HG03139 (cell line): ENCODE measurements around the gene RSPH3.
"Not testable (repeated sequence)": the region's sequence is repeated elsewhere in the genome, so short reads cannot be mapped to it uniquely, and the experiment has no call there.

Experiments
- ATAC-seq: cut with Tn5 transposase; IDR thresholded peaks from one replicate; pipeline ENCODE4 v1.9.1; 2021; ENCODE audit not compliant: unreplicated experiment

The RSPH3 gene, protein sequence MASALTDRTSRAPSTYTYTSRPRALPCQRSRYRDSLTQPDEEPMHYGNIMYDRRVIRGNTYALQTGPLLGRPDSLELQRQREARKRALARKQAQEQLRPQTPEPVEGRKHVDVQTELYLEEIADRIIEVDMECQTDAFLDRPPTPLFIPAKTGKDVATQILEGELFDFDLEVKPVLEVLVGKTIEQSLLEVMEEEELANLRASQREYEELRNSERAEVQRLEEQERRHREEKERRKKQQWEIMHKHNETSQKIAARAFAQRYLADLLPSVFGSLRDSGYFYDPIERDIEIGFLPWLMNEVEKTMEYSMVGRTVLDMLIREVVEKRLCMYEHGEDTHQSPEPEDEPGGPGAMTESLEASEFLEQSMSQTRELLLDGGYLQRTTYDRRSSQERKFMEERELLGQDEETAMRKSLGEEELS

DNA sequence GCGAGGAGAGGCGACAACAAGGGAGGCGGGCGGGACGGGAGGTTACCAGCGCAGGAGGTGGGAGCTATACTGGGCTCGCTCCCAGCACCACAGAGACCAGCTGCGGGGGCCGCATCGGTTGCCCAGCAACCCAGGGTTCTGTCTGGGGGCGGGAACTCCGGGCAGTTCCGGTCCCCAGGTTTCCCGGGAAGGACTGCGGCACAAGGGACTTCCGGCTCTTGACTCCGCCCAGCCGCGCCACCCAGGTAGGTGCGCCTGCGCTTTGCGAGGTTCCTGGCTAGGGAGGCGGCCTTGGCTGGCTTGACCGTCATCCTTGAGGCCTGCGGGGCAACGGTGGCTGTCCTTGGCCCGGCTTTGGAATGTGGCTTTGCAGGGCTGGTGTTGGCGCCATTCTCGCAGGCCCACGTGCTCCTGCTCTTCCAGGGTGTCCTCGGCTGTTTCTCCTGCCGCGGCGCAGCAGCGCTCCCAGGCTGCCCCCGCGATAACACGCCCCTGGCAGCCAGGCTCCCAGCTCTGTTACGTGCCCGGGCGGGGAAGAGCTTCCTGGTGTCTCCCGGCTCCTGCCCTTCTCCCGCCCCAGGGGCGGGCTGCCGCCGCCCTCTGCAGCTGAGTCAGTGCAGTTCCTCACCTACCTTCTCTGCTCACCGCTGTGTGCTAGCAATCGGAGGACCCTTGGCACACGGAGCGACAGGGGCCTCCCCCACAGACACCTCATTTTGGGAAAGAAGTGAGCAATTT, at the start of gene RSPH3:
RSPH3 (minus strand) TSS at position 537 of the 738 bp plus-strand sequence. CDS start 652 bp downstream, outside the sequence.
- peak; percentile 93 for ATAC-seq

DNA sequence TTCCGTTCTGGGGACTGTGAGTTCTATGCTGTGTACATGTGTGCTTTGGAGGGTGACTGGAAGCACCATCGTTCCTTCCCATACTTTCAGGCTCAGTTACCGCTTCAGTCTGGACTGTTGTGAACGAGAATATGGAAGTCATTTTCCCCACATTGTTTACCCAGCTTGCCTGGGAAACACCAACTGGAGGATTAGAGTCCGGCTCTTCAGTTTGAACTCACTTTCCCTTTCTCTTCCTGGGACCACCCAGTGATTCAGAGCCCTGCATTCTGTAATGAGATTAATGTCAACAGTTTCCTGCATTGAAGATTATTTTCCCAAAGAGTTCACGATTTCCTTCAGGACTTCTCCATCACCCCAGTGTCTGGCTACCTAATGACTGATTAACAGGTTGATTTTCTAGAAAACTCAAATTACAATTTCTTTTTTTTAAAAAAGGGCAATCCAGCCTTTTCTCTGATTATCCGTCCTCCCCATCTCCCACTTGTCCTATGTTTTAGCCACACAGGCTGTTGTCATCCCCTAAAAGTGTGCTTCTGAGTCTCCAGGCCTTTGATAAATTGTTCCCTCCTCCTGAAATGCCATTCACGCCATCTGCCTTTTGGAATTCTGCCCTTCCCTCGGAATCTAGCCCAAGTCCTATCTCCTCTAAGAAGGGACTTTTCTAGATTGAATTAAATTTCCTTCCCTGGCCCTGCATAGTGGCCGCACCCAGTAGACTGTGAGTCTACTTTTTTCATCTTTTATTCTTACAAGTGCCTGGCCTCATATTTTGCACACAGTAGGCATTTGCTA, 48.1 kb upstream of the RSPH3 start:
- no peak for ATAC-seq

DNA sequence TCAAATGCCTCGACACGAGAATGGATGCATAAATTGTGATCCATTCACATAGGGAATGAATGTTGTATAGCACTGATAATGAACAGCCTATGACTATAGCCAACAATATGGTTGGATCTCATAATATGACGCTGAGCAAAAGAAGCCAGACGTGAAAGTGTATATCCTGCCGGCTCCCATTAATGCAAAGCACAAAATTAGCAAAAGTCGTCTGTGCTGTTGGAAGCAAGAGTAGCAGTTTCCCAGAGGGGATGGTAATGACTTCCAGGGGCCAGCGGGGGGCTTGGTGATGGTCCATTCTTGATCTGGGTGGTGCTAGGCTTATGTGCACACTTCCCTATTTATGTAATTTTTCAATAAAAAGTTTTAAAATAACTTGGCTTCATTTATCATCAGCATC, 45.8 kb upstream of the RSPH3 start:
- no peak for ATAC-seq

DNA sequence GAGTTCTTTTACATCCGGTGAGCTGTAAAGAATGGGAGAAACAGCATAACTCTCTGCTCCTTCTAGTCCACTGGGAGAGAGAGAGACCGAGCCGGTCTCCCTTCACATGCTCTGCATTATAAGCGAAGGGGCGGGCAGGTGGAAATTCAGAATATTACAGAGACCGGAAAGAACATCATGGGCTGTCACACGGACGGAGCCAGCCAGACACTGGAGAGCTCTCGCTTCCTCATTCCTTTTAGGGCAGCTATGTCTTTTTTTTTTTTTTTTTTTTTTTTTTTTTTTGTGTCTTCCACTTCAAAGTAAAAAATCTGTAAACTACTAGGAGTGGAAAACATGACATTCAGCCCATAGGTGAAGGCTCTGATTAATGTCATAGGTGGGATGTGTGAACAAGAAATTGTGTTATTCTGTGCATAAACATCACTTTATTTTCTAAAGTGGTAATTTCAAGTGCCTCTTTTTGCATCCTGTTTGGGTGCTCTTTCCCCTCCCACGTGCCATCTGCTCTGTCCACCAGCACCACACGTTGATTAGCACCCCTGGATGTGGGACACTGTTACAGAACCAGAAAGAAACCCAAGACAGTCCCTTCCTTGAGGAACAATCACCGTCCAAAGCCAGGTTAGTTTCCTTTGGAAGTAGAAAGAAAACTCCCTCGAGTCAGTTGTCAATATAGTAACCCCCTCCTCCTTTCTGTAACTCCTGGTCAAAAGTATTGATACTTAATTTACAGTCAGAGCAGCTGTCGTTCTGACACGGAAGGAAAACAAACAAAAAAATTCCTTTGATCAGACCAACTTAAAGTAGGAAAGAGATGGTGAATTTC, 45.1 kb upstream of the RSPH3 start, which contains the start of gene TAGAP:
TAGAP (minus strand) TSS at position 93 of the 829 bp plus-strand sequence. CDS start 845 bp downstream, outside the sequence.
- peak; percentile 76 for ATAC-seq

DNA sequence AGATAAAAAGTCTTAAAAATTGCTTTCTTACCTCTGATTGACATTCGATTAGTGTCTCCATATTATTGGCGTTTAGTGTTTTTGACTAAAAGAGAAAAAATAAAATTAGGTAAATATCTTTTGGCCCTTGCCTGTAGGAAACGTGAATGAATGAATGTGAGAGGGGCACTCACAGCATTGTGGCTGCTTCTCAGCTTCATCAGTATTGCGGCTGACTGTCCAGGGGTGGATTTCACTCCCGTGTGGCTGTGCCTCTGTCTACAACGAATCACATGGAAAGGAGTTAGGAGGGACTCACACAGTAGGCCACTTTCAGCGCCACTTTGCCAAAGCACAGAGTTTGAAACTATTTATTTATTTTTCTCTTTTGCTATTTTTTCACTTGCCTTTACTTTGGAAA, 43.9 kb upstream of the RSPH3 start:
- ATAC-seq: no peak

DNA sequence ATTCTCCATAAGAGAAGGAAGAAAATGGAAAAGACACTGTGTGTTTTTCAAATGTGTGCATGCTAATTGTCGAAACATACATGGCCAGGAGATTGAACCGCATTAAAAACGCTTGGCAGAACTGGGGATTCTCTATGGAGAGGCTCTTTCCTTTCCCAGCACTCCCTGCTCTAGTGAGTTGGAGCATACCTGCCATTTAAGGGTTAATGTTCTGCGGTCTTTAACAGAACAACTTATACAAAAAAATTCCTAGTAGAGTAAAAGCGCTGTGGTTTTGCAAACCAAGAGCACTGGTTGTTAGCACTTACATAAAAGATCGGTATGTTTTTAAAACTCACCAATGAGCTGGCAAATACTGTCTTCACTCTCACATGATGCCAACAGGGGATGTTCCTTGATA, 43.2 kb upstream of the RSPH3 start:
- ATAC-seq: no peak

DNA sequence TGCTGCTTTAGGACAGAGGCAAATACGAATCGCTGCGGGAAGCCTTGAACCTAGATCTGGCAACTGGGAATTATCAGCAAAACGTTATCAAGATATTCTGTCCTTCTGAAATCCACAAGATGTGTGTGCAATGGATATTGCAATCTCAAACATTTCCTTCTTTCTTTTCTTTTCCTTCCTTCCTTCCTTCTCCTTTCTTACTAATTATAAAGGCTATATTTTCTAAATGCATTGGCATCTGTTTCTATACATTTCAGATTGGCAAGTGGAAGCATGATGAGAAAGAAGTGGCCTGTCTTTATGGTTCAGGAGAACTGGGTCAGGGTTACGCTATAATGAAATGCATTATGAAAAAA, 42.8 kb upstream of the RSPH3 start:
- ATAC-seq: no peak

DNA sequence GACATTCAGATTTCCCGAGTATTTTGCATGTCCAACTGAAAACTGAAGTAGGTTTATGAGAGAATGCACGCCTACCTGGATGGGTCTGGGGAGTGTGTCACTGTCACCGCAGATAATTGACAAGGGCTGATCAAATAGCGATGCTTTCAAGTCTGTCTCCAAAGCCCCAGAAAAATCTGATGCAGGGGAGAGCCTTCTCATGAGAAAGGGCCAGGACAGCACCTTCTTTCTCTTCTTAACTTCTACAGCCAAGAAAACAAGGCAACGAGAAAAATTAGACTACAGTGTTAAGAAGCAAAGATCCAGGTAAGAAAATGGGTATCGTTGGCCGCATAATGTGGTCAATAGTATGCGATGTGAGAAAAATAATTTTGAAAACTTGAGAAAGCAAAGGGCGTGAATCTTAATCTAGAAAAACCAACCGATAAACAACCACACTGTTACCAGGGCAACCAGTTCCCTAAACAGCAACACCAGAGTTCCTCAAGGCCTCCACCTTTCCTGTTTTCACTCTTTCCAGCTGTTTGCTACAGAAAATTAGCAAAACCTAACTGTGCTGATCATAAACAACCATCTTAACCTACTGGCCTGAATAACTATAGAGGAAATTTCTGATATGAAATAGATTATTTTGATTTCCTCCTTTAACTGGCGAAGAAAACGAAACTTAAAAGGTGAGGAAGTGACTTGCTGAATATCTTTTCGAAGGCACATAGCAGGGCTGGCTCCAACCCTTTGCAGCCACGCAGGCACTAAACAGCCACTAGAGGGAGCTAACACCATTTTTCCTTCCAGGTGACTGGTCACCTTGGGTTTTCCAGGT, 42.2 kb upstream of the RSPH3 start:
- ATAC-seq: peak; percentile 44

DNA sequence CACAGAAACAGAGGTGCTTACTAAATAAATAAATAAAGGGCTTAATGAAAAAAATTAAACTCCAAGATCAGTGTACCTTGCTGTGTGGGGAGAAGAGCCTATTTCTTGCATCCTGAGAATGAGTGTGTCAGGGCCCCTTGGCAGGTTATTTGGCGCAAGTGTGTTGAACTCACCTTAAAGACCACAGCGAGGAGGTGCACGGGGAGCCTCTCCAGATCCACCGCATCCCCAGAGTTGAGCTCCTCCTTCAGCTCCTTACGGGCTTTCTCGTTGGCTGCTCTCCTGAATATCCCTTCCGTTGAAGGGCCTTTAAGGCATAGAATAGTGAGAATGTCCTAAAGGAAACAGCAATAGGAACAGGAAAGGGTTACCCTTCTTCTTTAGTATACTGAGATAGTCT, 41.2 kb upstream of the RSPH3 start:
- ATAC-seq: no peak

DNA sequence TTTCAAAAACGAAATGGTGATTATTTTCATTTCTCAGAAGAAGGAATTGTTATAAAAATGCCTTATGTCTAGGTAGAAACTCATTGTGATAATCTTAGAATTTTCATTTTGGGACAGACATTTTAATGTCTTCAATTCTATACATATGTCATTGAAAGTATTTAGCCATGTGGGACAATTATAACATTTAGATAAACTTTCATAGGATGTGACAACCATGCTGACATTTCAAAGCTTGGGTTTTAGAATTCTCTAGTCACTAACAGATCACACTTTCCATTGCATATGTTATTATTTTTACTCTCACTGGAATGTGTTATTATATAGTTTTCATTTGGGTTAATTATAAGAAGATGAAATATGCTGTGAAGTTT, 39.9 kb upstream of the RSPH3 start:
- no peak for ATAC-seq

DNA sequence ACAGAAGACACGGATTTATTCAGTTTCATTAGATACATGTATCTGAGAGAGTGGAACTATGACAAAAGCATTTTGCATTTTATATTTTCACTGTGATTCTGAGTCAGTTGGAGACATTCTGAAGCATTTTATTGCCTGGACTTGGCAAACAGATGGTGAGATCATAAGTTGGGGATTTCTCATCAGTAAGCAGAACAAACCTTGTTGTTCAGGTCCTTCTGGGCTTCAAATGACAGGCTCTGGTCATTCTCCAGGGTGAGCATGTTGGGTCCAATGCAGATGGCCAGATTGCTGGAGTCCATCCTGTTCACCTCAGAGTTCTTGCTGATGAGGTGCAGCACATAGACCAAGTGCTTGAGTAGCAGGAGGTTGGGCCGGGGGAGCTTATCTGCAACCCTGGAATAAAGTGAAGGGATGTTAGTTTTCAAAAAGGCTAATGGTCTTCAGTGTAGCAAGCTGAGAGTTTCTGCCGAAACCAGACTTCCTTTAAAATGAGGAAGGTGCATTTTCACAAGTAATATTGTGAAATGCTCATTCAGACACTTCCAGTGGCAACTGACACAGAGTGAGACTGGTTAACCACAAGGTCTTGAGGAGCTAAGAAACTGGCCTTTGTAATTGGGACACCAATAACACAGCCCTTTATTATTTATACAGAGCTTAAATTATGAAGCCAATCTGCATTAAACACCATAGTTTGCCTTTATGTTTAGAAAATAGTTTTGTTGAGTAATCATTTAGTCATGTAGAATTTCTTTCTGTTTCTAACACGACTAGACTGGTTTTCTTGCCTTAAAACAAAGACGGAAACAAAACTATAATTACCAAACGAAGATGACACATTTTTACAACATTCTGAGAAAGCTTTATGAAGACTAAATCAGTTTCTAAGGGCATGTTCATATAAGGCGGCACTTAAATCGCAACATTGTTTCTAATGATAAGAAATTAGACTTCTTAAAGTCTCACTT, 39.2 kb upstream of the RSPH3 start:
- ATAC-seq: peak; percentile 71

DNA sequence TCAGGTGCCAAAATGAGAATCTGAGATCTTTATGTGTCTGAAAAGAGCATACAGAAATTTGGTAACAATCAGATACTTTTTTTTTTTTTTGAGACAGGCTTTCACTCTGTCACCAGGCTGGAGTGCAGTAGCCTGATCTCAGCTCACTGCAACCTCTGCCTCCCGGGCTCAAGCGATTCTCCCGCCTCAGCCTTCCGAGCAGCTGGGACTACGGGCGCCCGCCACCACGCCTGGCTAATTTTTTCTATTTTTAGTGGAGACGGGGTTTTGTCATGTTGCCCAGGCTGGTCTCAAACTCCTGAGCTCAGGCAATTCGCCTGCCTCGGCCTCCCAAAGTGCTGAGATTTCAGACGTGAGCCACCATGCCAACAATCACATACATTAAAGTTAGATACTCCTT, 38.3 kb upstream of the RSPH3 start:
- ATAC-seq: not testable (repeated sequence)

DNA sequence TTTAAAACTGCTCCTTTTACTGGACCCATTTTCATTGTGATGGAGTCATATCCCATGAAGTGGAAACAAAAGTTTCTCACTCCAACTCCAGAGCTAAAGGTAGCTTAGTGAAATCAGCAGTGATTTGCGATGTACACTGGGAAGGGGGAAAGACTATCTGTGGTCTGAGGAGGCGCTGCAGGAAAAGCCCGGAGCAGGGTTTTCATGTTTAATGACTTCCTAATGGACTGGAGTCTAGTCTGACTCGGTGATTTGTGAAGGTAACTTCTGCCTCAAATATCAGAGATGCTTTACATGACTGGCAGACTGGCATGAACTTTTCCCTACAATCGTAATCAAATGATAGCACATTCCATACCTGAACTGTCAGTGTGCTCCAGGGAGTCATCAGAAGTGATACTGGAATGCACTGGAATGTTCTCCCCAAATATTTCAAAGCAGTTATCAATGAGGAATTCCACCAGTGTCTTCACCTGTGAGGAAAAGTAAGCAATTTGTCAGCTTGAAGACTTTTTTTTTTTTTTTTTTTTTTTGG, 37.8 kb upstream of the RSPH3 start:
- ATAC-seq: no peak

DNA sequence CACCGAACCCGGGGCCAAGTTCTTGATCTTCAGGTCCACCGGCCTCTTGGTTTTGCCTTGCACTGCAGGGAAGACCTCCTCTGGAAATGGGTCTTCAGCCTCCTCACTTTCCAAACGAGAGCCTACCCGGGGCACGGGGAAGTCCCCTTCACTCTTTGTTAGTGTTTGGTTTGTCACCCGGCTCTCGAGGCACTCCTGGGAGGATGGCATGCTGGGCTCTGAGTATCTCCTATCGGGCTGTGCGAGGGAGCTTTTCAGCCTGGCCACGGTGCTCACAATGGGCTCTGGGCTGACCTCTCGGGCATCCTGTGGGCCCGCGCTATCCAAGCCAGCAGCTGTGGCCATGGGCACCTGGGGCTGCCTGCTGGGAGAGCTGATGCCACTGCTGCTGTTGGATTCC, 36.7 kb upstream of the RSPH3 start:
- ATAC-seq: no peak

DNA sequence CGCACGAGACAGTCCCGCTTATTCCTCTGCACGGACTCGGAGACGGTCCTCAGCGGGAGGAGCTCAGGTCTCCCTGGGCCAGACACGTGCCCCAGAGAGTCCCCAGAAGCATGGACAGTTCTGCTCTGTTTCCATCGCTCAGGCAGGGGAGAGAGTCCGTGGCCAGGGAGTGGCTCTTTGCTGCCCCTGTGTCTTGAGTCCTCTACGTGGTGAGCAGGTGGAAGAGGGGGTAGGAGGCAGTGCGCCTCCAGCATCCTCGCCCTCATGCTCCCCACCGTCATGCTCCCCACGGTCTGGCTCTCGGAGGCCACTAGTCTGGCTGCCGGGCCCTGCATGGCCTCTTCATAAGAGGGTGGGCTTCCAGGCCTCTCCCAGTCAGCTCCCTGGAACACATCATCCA, 35.9 kb upstream of the RSPH3 start:
- no peak for ATAC-seq

DNA sequence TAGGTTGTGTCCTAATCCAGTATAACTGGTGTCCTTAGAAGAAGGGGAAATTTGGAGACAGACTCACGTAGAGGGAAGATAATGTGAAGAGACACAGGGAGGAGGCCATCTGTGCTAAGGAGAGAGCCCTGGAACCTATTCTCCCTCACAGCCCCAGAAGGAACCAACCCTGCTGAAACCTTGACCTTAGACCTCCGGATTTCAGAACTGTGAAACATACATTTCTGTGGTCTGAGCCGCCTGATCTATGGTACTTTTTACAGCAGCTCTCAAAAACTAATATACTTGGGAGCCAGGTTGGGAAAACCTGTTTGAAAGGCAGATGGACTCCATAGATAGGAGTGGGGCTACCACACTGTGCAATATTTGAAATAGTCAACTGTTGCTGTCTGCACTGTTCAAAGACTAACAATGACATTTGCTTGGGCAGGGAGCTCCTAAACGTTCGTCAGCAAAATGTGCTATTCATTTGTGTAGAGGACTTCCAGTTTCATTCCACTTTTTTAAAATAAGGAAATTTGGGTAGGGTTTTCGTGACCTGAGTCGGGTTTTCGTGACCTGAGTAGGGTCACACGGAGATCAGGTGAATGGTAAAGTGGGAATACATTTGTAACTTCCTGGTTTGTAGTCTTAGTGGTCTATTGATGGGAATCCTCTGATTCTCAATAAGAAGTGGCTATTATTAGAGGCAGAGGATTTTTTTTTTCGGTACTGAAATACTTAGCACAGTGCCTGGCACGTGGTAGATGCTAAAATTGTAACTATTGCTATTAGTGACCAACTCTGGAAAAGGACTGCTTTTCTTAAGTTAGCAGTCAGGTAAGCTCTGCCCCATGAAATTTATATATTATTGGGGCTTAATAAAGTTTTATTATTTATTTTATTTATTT, 33.4 kb upstream of the RSPH3 start:
- no peak for ATAC-seq

DNA sequence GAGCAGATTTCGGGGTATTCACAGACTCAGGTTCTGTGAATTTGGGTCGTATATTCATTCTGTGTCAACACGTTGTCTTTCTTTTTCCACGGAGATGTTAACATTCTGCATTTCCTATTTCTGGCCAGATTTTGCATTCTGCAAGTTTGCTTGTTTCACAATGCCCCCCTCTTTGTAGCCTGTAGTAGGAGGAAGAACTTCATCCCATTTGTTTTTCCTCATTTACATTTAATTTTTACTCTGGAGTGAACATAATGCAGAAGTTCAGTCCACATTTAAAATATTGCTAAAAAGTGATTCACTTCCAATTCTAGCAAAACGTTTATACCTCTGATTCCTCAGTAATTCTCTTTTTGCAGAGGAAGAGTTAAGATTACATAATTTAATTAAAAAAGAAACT, 31.8 kb upstream of the RSPH3 start:
- no peak for ATAC-seq
